Thymus (tissue), 2 donors: ENCODE results near the gene PRSS23. TPM values are rescaled to one million over a fixed set of nuclear protein-coding genes. Genes with fewer than 3 reads are reported as not detected.

Source experiments
- polyA plus RNA-seq: library from polyadenylated mRNA; stranded (reverse); fragments of 200-250 nt; gene quantifications from one replicate; pipeline ENCODE4 v1.2.3, GENCODE V29; 2013
- total RNA-seq: library from RNA; stranded (reverse); fragments of 120-200 nt; gene quantifications from one replicate; pipeline ENCODE4 v1.2.4, GENCODE V29; 2013
- donor health status: healthy.

The PRSS23 gene
- total and polyA plus RNA-seq, 2 donors: 8.9 to 22.4 TPM

Other genes with a start within 250 kb of the PRSS23 start
- 10.1 TPM for gene ME3, start 127.9 kb upstream of the PRSS23 start, total RNA-seq
- 9.5 TPM for gene ME3, start 127.9 kb upstream of the PRSS23 start, polyA plus RNA-seq
- 3.4 TPM for gene FZD4, start 154.9 kb downstream of the PRSS23 start, total RNA-seq
- 5.9 TPM for gene FZD4, start 154.9 kb downstream of the PRSS23 start, polyA plus RNA-seq
- gene TMEM135, start 237.4 kb downstream of the PRSS23 start, total RNA-seq: 10.8 TPM
- 11.1 TPM for gene TMEM135, start 237.4 kb downstream of the PRSS23 start, polyA plus RNA-seq